Liver (tissue), 3 donors: ENCODE data around the gene TRPM8.

Experiments used
- EGR1 ChIP-seq, 2 donors: IDR thresholded peaks; 2 replicates each; pipeline ENCODE4 v1.6.1; 2016 to 2018; ENCODE audit warnings: antibody characterized with exemption in 2 of 2, low read depth in 2 of 2
- MAX ChIP-seq: IDR thresholded peaks from 2 replicates; pipeline ENCODE4 v1.6.1; 2016; ENCODE audit warnings: antibody characterized with exemption
- RXRA ChIP-seq, 2 donors: IDR thresholded peaks; 2 replicates each; pipeline ENCODE4 v1.6.1; 2017 to 2018; ENCODE audit warnings: antibody characterized with exemption in 2 of 2, mild to moderate bottlenecking in 1 of 2
- TAF1 ChIP-seq: conservative IDR thresholded peaks from 2 replicates; pipeline ENCODE4 v1.6.1; 2016; ENCODE audit warnings: antibody characterized with exemption, mild to moderate bottlenecking
- TF ChIP-seq, protein P1 (sequence below): fragments of 150-350 bp; IDR thresholded peaks from 2 replicates; pipeline ENCODE4 v1.5.1; 2017; ENCODE audit warnings: improper control_type of control experiment, low read depth, low read length; ENCODE audit not compliant: missing input control
- TF ChIP-seq, protein P2 (sequence below): IDR thresholded peaks from 2 replicates; pipeline ENCODE4 v1.6.1; 2016; ENCODE audit warnings: antibody characterized with exemption
- TF ChIP-seq, protein P3 (sequence below): IDR thresholded peaks from 2 replicates; pipeline ENCODE4 v1.6.1; 2016; ENCODE audit warnings: antibody characterized with exemption, mild to moderate bottlenecking
- donor health status: healthy.
- donor health status: healthy.

GRCh38 chr2:233991196-233991595 is 74.0 kb downstream of the TRPM8 start:
- TF ChIP-seq, protein P1, sequence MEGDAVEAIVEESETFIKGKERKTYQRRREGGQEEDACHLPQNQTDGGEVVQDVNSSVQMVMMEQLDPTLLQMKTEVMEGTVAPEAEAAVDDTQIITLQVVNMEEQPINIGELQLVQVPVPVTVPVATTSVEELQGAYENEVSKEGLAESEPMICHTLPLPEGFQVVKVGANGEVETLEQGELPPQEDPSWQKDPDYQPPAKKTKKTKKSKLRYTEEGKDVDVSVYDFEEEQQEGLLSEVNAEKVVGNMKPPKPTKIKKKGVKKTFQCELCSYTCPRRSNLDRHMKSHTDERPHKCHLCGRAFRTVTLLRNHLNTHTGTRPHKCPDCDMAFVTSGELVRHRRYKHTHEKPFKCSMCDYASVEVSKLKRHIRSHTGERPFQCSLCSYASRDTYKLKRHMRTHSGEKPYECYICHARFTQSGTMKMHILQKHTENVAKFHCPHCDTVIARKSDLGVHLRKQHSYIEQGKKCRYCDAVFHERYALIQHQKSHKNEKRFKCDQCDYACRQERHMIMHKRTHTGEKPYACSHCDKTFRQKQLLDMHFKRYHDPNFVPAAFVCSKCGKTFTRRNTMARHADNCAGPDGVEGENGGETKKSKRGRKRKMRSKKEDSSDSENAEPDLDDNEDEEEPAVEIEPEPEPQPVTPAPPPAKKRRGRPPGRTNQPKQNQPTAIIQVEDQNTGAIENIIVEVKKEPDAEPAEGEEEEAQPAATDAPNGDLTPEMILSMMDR: no peak
- TF ChIP-seq MAX: no peak
- no peak for TF ChIP-seq TAF1
- TF ChIP-seq, protein P2, sequence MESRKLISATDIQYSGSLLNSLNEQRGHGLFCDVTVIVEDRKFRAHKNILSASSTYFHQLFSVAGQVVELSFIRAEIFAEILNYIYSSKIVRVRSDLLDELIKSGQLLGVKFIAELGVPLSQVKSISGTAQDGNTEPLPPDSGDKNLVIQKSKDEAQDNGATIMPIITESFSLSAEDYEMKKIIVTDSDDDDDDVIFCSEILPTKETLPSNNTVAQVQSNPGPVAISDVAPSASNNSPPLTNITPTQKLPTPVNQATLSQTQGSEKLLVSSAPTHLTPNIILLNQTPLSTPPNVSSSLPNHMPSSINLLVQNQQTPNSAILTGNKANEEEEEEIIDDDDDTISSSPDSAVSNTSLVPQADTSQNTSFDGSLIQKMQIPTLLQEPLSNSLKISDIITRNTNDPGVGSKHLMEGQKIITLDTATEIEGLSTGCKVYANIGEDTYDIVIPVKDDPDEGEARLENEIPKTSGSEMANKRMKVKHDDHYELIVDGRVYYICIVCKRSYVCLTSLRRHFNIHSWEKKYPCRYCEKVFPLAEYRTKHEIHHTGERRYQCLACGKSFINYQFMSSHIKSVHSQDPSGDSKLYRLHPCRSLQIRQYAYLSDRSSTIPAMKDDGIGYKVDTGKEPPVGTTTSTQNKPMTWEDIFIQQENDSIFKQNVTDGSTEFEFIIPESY: no peak
- no peak for TF ChIP-seq EGR1 (IDR thresholded peaks at IDR 0.05; ENCODE audit: low read depth in 2 of 2)
- TF ChIP-seq, protein P3, sequence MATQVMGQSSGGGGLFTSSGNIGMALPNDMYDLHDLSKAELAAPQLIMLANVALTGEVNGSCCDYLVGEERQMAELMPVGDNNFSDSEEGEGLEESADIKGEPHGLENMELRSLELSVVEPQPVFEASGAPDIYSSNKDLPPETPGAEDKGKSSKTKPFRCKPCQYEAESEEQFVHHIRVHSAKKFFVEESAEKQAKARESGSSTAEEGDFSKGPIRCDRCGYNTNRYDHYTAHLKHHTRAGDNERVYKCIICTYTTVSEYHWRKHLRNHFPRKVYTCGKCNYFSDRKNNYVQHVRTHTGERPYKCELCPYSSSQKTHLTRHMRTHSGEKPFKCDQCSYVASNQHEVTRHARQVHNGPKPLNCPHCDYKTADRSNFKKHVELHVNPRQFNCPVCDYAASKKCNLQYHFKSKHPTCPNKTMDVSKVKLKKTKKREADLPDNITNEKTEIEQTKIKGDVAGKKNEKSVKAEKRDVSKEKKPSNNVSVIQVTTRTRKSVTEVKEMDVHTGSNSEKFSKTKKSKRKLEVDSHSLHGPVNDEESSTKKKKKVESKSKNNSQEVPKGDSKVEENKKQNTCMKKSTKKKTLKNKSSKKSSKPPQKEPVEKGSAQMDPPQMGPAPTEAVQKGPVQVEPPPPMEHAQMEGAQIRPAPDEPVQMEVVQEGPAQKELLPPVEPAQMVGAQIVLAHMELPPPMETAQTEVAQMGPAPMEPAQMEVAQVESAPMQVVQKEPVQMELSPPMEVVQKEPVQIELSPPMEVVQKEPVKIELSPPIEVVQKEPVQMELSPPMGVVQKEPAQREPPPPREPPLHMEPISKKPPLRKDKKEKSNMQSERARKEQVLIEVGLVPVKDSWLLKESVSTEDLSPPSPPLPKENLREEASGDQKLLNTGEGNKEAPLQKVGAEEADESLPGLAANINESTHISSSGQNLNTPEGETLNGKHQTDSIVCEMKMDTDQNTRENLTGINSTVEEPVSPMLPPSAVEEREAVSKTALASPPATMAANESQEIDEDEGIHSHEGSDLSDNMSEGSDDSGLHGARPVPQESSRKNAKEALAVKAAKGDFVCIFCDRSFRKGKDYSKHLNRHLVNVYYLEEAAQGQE: no peak
- TF ChIP-seq RXRA (IDR thresholded peaks at IDR 0.05): no peak
